H1 (cell line): ENCODE data around the gene OSBPL9. TPM values are rescaled to one million over a fixed set of nuclear protein-coding genes. Genes with fewer than 3 reads are reported as not detected.

Experiments
- CTCF ChIA-PET: fragments of 300-600 bp; sonication (Branson Sonifier 250); formaldehyde crosslinking; loops from one replicate; lab custom pipeline; 2021; ENCODE audit not compliant: partially characterized antibody; lab: Charles Lee
- POLR2A ChIA-PET: fragments of 300-600 bp; sonication (Branson Sonifier 250); formaldehyde crosslinking; loops from one replicate; lab custom pipeline; 2021; ENCODE audit warnings: inconsistent platforms; ENCODE audit not compliant: partially characterized antibody; lab: Charles Lee
- DNase-seq, 2 experiments: peaks; one replicate each; pipeline versions ENCODE4 v3.0.0 to v3.0.0-alpha.2; 2010 to 2022; ENCODE audit warnings: low spot score in 2 of 2, low read depth in 1 of 2, mixed read lengths in 1 of 2
- FAIRE-seq: peaks from 2 replicates; lab custom pipeline; 2011; peaks lifted over from hg19 to GRCh38; lab: Jason Lieb, UNC
- H2AFZ ChIP-seq: 2 replicates; pipeline ENCODE4 v1.8.1; 2012; ENCODE audit warnings: low read length, inconsistent platforms
- H2AK5ac ChIP-seq: 2 replicates; pipeline ENCODE4 v1.6.1; 2013; ENCODE audit warnings: low read depth, low read length
- H2BK120ac ChIP-seq: replicated peaks from 2 replicates; pipeline ENCODE3; 2013; ENCODE audit warnings: low read depth, low read length, inconsistent platforms
- H2BK12ac ChIP-seq: 2 replicates; pipeline ENCODE4 v1.6.1; 2013; ENCODE audit warnings: low read depth, low read length
- H2BK15ac ChIP-seq: 2 replicates; pipeline ENCODE4 v1.6.1; 2013; ENCODE audit warnings: low read length
- H2BK20ac ChIP-seq: 2 replicates; pipeline ENCODE4 v1.6.1; 2013; ENCODE audit warnings: low read length
- H2BK5ac ChIP-seq: 2 replicates; pipeline ENCODE4 v1.6.1; 2013; ENCODE audit warnings: low read depth, low read length
- H3K14ac ChIP-seq: 2 replicates; pipeline ENCODE4 v1.6.1; 2013; ENCODE audit warnings: inconsistent platforms; ENCODE audit not compliant: insufficient read length
- H3K18ac ChIP-seq: 2 replicates; pipeline ENCODE4 v1.6.1; 2013; ENCODE audit warnings: low read length; ENCODE audit errors: extremely low read depth
- H3K23ac ChIP-seq: 2 replicates; pipeline ENCODE4 v1.6.1; 2013; ENCODE audit warnings: inconsistent platforms; ENCODE audit not compliant: insufficient read length
- H3K23me2 ChIP-seq: 2 replicates; pipeline ENCODE4 v1.6.1; 2013; ENCODE audit warnings: low read depth, low read length
- H3K27ac ChIP-seq: 2 replicates; pipeline ENCODE4 v1.6.1; 2011; ENCODE audit warnings: low read depth, low read length, inconsistent platforms
- H3K27me3 ChIP-seq, 4 experiments: replicated peaks in 1 of 4; 1 replicate in 1 of 4; 2 replicates in 3 of 4; pipeline versions ENCODE4 v1.6.1 to v1.8.1; 2011 to 2013; ENCODE audit warnings: low read length in 3 of 4, mild to moderate bottlenecking in 3 of 4, inconsistent platforms in 2 of 4, mixed read lengths in 2 of 4, moderate library complexity in 1 of 4; ENCODE audit not compliant: control insufficient read depth in 3 of 4, insufficient read depth in 3 of 4; ENCODE audit errors: extremely low read depth in 1 of 4
- H3K36me3 ChIP-seq, 4 experiments: 2 replicates each; pipeline versions ENCODE4 v1.6.1 to v1.8.1; 2011 to 2013; ENCODE audit warnings: mild to moderate bottlenecking in 4 of 4, low read length in 3 of 4, moderate library complexity in 2 of 4, control low read depth in 1 of 4, inconsistent platforms in 1 of 4; ENCODE audit not compliant: insufficient read depth in 4 of 4, control insufficient read depth in 2 of 4
- H3K4ac ChIP-seq: replicated peaks from 2 replicates; pipeline ENCODE3; 2013; ENCODE audit warnings: low read length, low read depth, mixed read lengths, inconsistent platforms; ENCODE audit not compliant: insufficient read length
- H3K4me1 ChIP-seq, 4 experiments: replicated peaks in 1 of 4; 1 replicate in 1 of 4; 2 replicates in 3 of 4; pipeline versions ENCODE4 v1.6.1 to v1.8.1; 2011 to 2013; ENCODE audit warnings: low read length in 3 of 4, inconsistent platforms in 2 of 4, mixed read lengths in 1 of 4; ENCODE audit not compliant: insufficient read depth in 4 of 4, control insufficient read depth in 3 of 4
- H3K4me2 ChIP-seq, 2 experiments: 2 replicates each; pipeline versions ENCODE4 v1.6.1 to v1.8.1; 2011 to 2013; ENCODE audit warnings: low read depth in 2 of 2, low read length in 2 of 2, control low read depth in 1 of 2, inconsistent platforms in 1 of 2, mild to moderate bottlenecking in 1 of 2; ENCODE audit not compliant: insufficient read depth in 1 of 2
- H3K4me3 ChIP-seq, 4 experiments: fragments of 200-600, 300-600 bp in 1 of 4; sonication (generic), shearing (Covaris generic), sonication (Bioruptor Twin) in 1 of 4; 2 replicates each; pipeline versions ENCODE4 v1.5.1 to v1.8.1; 2011 to 2016; ENCODE audit warnings: low read length in 4 of 4, low read depth in 3 of 4, control low read depth in 2 of 4, inconsistent platforms in 2 of 4, mild to moderate bottlenecking in 2 of 4, mixed read lengths in 1 of 4, moderate library complexity in 1 of 4; ENCODE audit not compliant: insufficient read depth in 2 of 4; ENCODE audit errors: extremely low read depth in 1 of 4
- H3K56ac ChIP-seq: replicated peaks from 2 replicates; pipeline ENCODE3; 2013; ENCODE audit warnings: low read depth, mild to moderate bottlenecking, mixed read lengths, low read length, inconsistent platforms; ENCODE audit not compliant: insufficient read length
- H3K79me1 ChIP-seq: 2 replicates; pipeline ENCODE4 v1.6.1; 2013; ENCODE audit warnings: low read depth, low read length, control low read depth
- H3K79me2 ChIP-seq, 2 experiments: 2 replicates each; pipeline versions ENCODE4 v1.6.1 to v1.8.1; 2012 to 2013; ENCODE audit warnings: low read length in 2 of 2, mild to moderate bottlenecking in 2 of 2, inconsistent platforms in 1 of 2; ENCODE audit not compliant: insufficient read depth in 2 of 2, control insufficient read depth in 1 of 2
- H3K9ac ChIP-seq, 4 experiments: replicated peaks in 1 of 4; 1 replicate in 1 of 4; 2 replicates in 3 of 4; pipeline versions ENCODE4 v1.6.1 to v1.8.1; 2011 to 2013; ENCODE audit warnings: low read depth in 3 of 4, low read length in 3 of 4, control low read depth in 2 of 4, mild to moderate bottlenecking in 2 of 4, moderate library complexity in 2 of 4, inconsistent platforms in 1 of 4; ENCODE audit errors: extremely low read depth in 1 of 4
- H3K9me3 ChIP-seq, 2 experiments: 2 replicates each; pipeline versions ENCODE4 v1.6.1 to v1.8.1; 2012 to 2013; ENCODE audit warnings: mild to moderate bottlenecking in 2 of 2, moderate library complexity in 2 of 2, control low read depth in 1 of 2, inconsistent platforms in 1 of 2, low read depth in 1 of 2, low read length in 1 of 2, mixed read lengths in 1 of 2; ENCODE audit not compliant: insufficient read depth in 2 of 2
- H4K20me1 ChIP-seq, 2 experiments: replicated peaks in 1 of 2; 2 replicates each; pipeline versions ENCODE3 to v1.8.1; 2011 to 2013; ENCODE audit warnings: inconsistent platforms in 2 of 2, low read length in 2 of 2, mild to moderate bottlenecking in 1 of 2; ENCODE audit not compliant: insufficient read depth in 2 of 2, control insufficient read depth in 1 of 2
- H4K5ac ChIP-seq: 2 replicates; pipeline ENCODE4 v1.6.1; 2013; ENCODE audit warnings: low read length, low read depth, mixed read lengths, inconsistent platforms; ENCODE audit not compliant: insufficient read length
- H4K8ac ChIP-seq: 2 replicates; pipeline ENCODE4 v1.8.0; 2013; ENCODE audit warnings: mild to moderate bottlenecking, moderate library complexity, low read length, inconsistent platforms; ENCODE audit not compliant: insufficient read depth; ENCODE audit errors: extremely low read depth
- H4K91ac ChIP-seq: replicated peaks from 2 replicates; pipeline ENCODE3; 2013; ENCODE audit warnings: low read length, mixed read lengths, inconsistent platforms; ENCODE audit not compliant: insufficient read length
- BACH1 ChIP-seq: IDR thresholded peaks from 2 replicates; pipeline ENCODE4 v1.6.1; 2012; ENCODE audit warnings: low read length, improper control_type of control experiment
- CHD2 ChIP-seq: IDR thresholded peaks from 2 replicates; pipeline ENCODE4 v1.6.1; 2012; ENCODE audit warnings: low read length, improper control_type of control experiment
- CREB1 ChIP-seq: IDR thresholded peaks from 2 replicates; pipeline ENCODE4 v1.6.1; 2012; ENCODE audit warnings: inconsistent platforms
- CTBP2 ChIP-seq: IDR thresholded peaks from 2 replicates; pipeline ENCODE4 v1.7.0; 2011; ENCODE audit warnings: borderline replicate concordance, mild to moderate bottlenecking, moderate library complexity, mixed read lengths, low read length; ENCODE audit not compliant: insufficient read depth, insufficient read length
- HDAC6 ChIP-seq: IDR thresholded peaks from one replicate; pipeline ENCODE4 v1.7.1; 2012; ENCODE audit warnings: low read depth, mild to moderate bottlenecking, inconsistent platforms, low read length, moderate library complexity
- JUN ChIP-seq: IDR thresholded peaks from 2 replicates; pipeline ENCODE4 v1.6.1; 2011; ENCODE audit warnings: low read depth, mild to moderate bottlenecking, improper control_type of control experiment, low read length
- NANOG ChIP-seq: IDR thresholded peaks from 2 replicates; pipeline ENCODE4 v1.6.1; 2011; ENCODE audit warnings: low read length, low read depth, mild to moderate bottlenecking, inconsistent platforms; ENCODE audit not compliant: insufficient read depth, poor library complexity, severe bottlenecking
- POLR2A ChIP-seq, 2 experiments: IDR thresholded peaks; 1 replicate in 1 of 2; 2 replicates in 1 of 2; pipeline ENCODE4 v1.6.1; 2011; ENCODE audit warnings: low read depth in 2 of 2, low read length in 2 of 2, mild to moderate bottlenecking in 2 of 2; ENCODE audit errors: control extremely low read depth in 1 of 2
- POU5F1 ChIP-seq: IDR thresholded peaks from 2 replicates; pipeline ENCODE4 v1.6.1; 2011; ENCODE audit warnings: low read depth, mild to moderate bottlenecking, low read length, moderate library complexity
- RAD21 ChIP-seq, 2 experiments: IDR thresholded peaks in 1 of 2; conservative IDR thresholded peaks in 1 of 2; 2 replicates each; pipeline ENCODE4 v1.6.1; 2011; ENCODE audit warnings: low read depth in 2 of 2, low read length in 2 of 2, improper control_type of control experiment in 1 of 2, inconsistent platforms in 1 of 2, mild to moderate bottlenecking in 1 of 2, moderate library complexity in 1 of 2
- SIX5 ChIP-seq: IDR thresholded peaks from 2 replicates; pipeline ENCODE4 v1.6.1; 2011; ENCODE audit warnings: mild to moderate bottlenecking, low read depth, low read length
- WGBS, 2 experiments: shearing (Covaris generic) in 1 of 2; methylation state at CpG; one replicate each; pipeline versions ENCODE4 v1.1.6 to v1.1.7; 2013 to 2015; ENCODE audit warnings: low lambda C conversion rate in 2 of 2, mixed read lengths in 2 of 2, inconsistent platforms in 1 of 2, low coverage in 1 of 2, missing lambda C conversion rate in 1 of 2; ENCODE audit not compliant: insufficient replicate concordance in 2 of 2, insufficient coverage in 1 of 2, insufficient read length in 1 of 2; ENCODE audit errors: extremely low coverage in 1 of 2, missing lambda C conversion rate in 1 of 2; 5-methylcytosine and 5-hydroxymethylcytosine counted together
- polyA plus RNA-seq, 7 experiments: library from polyadenylated mRNA; depleted of rRNA in 3 of 7; stranded (reverse) in 5 of 7; unstranded in 2 of 7; fragments of >200 nt in 5 of 7; fragments of 200-250 nt in 2 of 7; gene quantifications; 1 replicate in 5 of 7; 2 replicates in 1 of 7; 4 replicates in 1 of 7; pipeline versions ENCODE4 v1.2.1 to v1.2.3, GENCODE V29; 2011 to 2013; ENCODE audit warnings: missing spikeins in 2 of 7, mixed read lengths in 2 of 7
- total RNA-seq: library from RNA; stranded (reverse); fragmentation: NEBNext Ultra II Directional; extraction: Animal tissue kit (Norgen Biotek cat#: 25700); gene quantifications from 2 replicates; pipeline ENCODE4 v1.2.1, GENCODE V29; 2021
- TF ChIP-seq, protein P1 (sequence below), 3 experiments: IDR thresholded peaks; 1 replicate in 2 of 3; 2 replicates in 1 of 3; pipeline versions ENCODE4 v1.5.1 to v1.6.1; 2011; ENCODE audit warnings: low read length in 3 of 3, mild to moderate bottlenecking in 3 of 3, inconsistent platforms in 2 of 3, low read depth in 1 of 3, moderate library complexity in 1 of 3; ENCODE audit not compliant: insufficient read depth in 1 of 3; ENCODE audit errors: control extremely low read depth in 1 of 3

The OSBPL9 gene
- total and polyA plus RNA-seq, 2 of the 8 experiments (the other 6 are each of a cell fraction or from before 2014, with no cell fraction given) = 58.2 to 71.6 TPM

DNA sequence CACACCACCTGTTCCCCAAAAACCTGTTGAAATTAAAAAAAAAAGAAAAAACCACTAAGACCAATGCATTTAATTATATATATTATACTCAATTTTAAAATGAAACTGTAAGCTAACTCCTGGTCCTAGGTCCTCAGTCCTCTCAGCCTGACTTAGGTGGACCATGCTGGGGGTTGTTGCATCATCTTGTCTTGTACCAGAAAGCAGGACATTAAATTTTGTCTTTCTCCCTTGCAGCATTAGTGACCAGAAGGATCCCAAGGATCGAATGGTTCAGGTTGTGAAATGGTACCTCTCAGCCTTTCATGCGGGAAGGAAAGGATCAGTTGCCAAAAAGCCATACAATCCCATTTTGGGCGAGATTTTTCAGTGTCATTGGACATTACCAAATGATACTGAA is 164.0 kb downstream of the OSBPL9 start:
- no peak for DNase-seq
- no peak overlapping the region for H3K4ac ChIP-seq
- H3K4me3 ChIP-seq = no peak overlapping the region
- H4K91ac ChIP-seq = no peak overlapping the region
- H4K5ac ChIP-seq = no peak overlapping the region
- WGBS, 2 experiments = 89% methylated on average over 3 of the region's 3 CpGs; no CpG with 5 or more reads in 1 of the 2 experiments
- no peaks in the 10 kb centered on the region for H3K9me3 ChIP-seq
- no peak overlapping the region for H2AK5ac ChIP-seq
- no peak overlapping the region for H3K18ac ChIP-seq
- no peak overlapping the region for H2AFZ ChIP-seq
- no peaks in the 10 kb centered on the region for H3K23me2 ChIP-seq
- H2BK120ac ChIP-seq = no peak overlapping the region
- peaks cover 0 to 2% of the 10 kb centered on the region in 2 experiments for H4K20me1 ChIP-seq
- no peak overlapping the region for H2BK20ac ChIP-seq
- no peak overlapping the region for H3K9ac ChIP-seq
- ChIA-PET CTCF (interaction anchor here (0.6 to 1.0 kb wide), 2 partner anchors 12 to 224 kb away, joined by 3 to 6 read pairs; no protein-coding TSS in a partner anchor), POLR2A (interaction anchor here (1.0 to 1.1 kb wide), 2 partner anchors 9 to 27 kb away, joined by 3 to 4 read pairs; no protein-coding TSS in a partner anchor)
- H3K23ac ChIP-seq = no peak overlapping the region
- H3K79me2 ChIP-seq = no peaks in the 10 kb centered on the region
- no peaks in the 10 kb centered on the region for H3K4me1 ChIP-seq
- no peaks in the 10 kb centered on the region for H3K79me1 ChIP-seq
- peaks cover 2 to 45% (median 30%) of the 10 kb centered on the region in 4 experiments; a peak in 7 of 8 replicates for H3K36me3 ChIP-seq
- no peaks in the 10 kb centered on the region for H3K27me3 ChIP-seq
- H2BK5ac ChIP-seq = no peak overlapping the region
- no peak overlapping the region for H2BK15ac ChIP-seq
- H3K27ac ChIP-seq = no peak overlapping the region
- no peak overlapping the region for H3K56ac ChIP-seq
- no peak overlapping the region for H3K4me2 ChIP-seq
- FAIRE-seq = no peak
- no peak overlapping the region for H2BK12ac ChIP-seq
- H3K14ac ChIP-seq = no peak overlapping the region
- no peak overlapping the region for H4K8ac ChIP-seq
- TF ChIP-seq CTBP2 = no peak
- no peak for TF ChIP-seq SIX5
- no peak for TF ChIP-seq CHD2
- TF ChIP-seq NANOG = no peak
- TF ChIP-seq BACH1 = no peak
- TF ChIP-seq POU5F1 = no peak
- TF ChIP-seq JUN = no peak
- TF ChIP-seq, protein P1, sequence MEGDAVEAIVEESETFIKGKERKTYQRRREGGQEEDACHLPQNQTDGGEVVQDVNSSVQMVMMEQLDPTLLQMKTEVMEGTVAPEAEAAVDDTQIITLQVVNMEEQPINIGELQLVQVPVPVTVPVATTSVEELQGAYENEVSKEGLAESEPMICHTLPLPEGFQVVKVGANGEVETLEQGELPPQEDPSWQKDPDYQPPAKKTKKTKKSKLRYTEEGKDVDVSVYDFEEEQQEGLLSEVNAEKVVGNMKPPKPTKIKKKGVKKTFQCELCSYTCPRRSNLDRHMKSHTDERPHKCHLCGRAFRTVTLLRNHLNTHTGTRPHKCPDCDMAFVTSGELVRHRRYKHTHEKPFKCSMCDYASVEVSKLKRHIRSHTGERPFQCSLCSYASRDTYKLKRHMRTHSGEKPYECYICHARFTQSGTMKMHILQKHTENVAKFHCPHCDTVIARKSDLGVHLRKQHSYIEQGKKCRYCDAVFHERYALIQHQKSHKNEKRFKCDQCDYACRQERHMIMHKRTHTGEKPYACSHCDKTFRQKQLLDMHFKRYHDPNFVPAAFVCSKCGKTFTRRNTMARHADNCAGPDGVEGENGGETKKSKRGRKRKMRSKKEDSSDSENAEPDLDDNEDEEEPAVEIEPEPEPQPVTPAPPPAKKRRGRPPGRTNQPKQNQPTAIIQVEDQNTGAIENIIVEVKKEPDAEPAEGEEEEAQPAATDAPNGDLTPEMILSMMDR (IDR thresholded peaks at IDR 0.05; ENCODE audit: control extremely low read depth in 1 of 3, insufficient read depth in 1 of 3, low read depth in 1 of 3, low read length in 3 of 3) = no peak
- TF ChIP-seq POLR2A (IDR thresholded peaks at IDR 0.05; ENCODE audit: control extremely low read depth in 1 of 2, low read depth in 2 of 2, low read length in 2 of 2) = no peak
- no peak for TF ChIP-seq CREB1
- no peak for TF ChIP-seq HDAC6
- no peak for TF ChIP-seq RAD21 (IDR thresholded peaks at IDR 0.05 in 1 of 2, conservative IDR thresholded peaks at IDR 0.05 in 1 of 2; ENCODE audit: low read depth in 2 of 2, low read length in 2 of 2)
